HT1080 (cell line): ENCODE data around the gene ITGA8. TPM values are rescaled to one million over a fixed set of nuclear protein-coding genes. Genes with fewer than 3 reads are reported as not detected.
"Not testable (repeated sequence)": the region's sequence is repeated elsewhere in the genome, so short reads cannot be mapped to it uniquely, and the experiment has no call there.

Experiments used
- DNase-seq: peaks from one replicate; pipeline ENCODE4 v3.0.0-alpha.2; 2015; ENCODE audit warnings: low read depth
- total RNA-seq: library from RNA; depleted of rRNA; stranded (reverse); fragments of >200 nt; shearing (Covaris generic); gene quantifications from 2 replicates; pipeline ENCODE4 v1.2.3, GENCODE V29; 2014

ITGA8 gene
- total RNA-seq, 1 experiment from 2014 or later = not detected

DNA sequence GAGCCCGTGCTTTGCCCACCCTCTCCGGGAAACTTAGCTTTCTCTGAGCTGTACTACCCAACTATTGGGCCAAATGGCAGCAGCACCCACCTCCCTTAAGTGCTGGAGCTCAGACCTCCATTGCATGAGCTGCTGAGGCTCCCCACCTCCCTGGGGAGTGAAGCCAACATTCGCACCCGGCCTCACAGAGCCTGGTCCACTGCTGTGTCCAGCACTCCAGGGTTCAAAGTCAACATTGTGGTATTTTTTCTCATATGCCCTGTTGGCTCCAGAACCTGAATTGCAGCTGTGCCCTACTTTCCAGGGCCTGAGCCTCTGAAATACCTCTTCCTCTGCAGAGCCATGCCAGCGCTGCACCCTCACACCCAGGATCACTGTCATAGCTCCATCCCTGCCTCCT is 29.7 kb downstream of the ITGA8 start:
- no peak for DNase-seq

- no peak for DNase-seq
These were observed 35.0 kb downstream of the ITGA8 start for GRCh38 chr10:15684768-15685167.

- no peak for DNase-seq
These were observed 38.6 kb downstream of the ITGA8 start for GRCh38 chr10:15681076-15681475.

DNA sequence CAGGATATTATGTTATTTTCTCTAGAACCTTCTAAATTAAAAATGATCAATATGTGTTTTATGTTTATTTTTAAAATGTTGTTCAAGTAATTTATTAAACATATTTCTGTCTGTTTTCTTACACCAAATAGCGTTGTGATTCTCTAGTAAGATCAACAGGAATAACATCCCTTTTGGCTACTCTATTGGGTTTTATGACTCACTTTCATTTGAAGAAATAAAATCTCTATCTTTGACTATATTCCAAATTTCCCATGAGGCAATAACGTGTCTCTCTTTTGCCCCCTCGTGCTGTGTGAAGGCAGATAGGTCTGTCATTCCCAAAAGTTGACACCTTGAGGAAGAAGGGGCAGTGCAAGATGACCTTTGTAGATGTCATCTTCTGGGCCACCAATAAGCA is 40.9 kb downstream of the ITGA8 start:
- no peak for DNase-seq

GRCh38 chr10:15672469-15672868 is 47.3 kb downstream of the ITGA8 start:
- DNase-seq = peak; percentile 33

DNA sequence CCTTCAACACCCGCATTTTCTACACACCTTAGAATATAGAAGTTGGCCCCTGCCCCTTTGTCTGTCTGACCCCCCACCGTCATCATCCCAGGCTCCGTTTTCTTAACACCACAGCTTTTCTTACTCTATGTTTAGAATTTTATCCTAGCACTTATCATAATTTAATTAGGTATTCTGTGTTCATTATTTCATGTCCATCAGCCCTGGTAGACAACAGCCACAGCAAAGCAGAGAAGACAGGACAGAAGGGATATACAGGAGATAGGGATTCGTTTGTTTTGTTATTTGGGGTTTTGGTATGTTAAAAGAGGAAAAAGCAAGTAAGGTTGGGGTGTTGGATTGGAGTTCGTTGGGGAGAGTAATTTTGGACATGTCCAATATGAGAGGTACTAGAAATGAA is 48.8 kb downstream of the ITGA8 start:
- no peak for DNase-seq

GRCh38 chr10:15661574-15661973 is 58.1 kb downstream of the ITGA8 start:
- no peak for DNase-seq

- no peak for DNase-seq
These were observed 58.7 kb downstream of the ITGA8 start for GRCh38 chr10:15660990-15661389.

DNA sequence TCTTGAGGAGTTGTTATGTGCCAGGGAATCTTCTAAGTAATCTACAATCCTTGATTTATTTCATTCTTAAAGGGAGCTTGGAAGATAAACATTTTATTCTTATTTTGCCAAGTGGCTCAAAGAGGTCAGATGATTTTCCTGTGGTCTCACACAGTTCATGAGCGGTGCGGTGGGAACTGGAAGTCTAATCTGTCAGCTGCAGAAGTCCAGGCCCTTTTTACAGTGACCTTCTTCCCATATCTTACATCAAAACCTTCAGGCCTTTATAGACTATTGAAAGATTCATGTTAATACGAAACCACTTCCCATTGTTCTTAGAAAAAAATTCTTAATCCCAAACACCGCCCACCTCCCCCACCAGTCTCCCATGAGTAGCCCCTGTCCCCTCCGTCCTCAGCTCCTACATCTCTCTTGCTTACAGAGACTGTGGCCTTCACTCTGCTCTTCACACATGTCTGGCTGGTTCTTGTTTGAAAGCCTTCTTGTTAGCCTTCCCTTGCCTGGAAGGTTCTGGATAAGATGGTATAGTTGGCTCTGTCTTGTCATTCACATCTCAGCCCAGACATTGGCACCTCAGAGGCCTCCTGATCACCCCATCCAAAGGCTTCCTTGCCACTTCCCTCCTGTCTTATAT is 61.5 kb downstream of the ITGA8 start:
- DNase-seq = no peak

GRCh38 chr10:15652757-15653156 is 67.0 kb downstream of the ITGA8 start:
- no peak for DNase-seq

GRCh38 chr10:15652117-15652516 is 67.6 kb downstream of the ITGA8 start:
- no peak for DNase-seq

- DNase-seq = no peak
These were observed 68.5 kb downstream of the ITGA8 start for GRCh38 chr10:15651175-15651574.

DNA sequence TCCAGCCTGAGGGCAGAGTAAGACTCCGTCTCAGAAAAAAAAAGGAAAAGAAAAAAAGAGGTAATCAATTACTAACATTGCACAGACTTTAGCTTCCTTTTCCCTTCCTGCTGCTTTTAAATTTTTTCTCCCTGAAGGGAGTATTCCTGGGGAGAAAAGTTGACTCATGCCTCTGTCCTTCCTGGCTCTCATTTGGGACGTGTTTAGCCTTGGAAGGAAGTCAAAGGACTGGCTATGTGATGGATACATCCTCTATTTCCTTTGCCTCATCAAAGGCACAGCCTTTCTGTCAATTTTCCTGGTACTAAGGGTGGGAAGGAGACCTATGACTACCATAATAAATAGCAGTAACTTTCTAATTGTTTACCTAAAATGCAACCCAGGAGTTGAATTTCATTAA is 77.6 kb downstream of the ITGA8 start:
- DNase-seq = peak; percentile 7

- DNase-seq = no peak
These were observed 79.1 kb downstream of the ITGA8 start for GRCh38 chr10:15640536-15641085.

DNA sequence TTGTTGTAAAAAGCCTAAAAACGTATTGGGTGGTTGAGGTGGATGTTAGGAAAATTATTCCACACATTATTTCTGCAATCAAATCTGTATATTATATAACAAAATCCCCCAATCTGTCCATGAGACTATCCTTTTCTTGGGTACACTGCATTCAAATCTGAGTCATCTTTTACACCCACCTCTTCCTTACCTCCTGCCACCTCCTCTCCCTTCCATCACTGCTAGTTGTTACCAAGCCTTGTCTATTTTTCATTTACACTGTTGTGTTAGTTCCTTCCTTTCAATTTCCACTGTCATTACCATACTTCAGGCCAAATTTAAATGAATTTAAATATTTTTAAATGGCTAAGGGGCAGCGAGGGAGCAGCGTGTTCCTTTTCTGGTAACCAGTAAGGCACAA is 83.3 kb downstream of the ITGA8 start:
- DNase-seq = no peak

DNA sequence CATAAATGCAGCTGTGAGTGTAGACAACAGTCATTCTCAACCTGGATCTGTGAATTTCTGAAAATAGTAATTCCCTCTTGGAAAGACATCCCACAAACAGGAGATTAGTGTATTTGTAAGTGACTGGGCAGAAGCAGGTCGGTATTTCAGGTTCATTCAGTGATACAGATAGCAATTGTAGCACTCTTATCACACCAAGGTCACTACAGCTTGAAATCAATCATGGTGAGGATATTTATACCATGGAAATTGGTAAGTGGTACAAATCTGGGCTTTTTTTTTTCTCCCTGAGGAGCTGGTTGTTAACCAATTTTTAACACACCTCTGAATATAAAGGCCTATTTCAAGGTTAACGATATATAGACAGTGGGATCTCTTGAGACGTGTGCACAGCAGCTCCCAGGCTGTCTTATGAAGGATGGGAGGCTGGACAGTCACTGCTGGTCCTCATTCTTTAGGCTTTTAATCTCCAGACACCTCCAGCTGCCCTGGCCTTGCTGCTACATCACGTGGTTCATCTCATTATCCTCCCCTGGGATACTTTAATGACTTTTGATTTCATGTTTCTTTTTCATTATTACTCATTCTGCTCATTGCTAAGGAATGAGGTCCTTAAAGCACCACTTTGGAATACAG is 87.1 kb downstream of the ITGA8 start:
- DNase-seq = no peak

GRCh38 chr10:15631205-15631604 is 88.5 kb downstream of the ITGA8 start:
- not testable (repeated sequence) for DNase-seq

DNA sequence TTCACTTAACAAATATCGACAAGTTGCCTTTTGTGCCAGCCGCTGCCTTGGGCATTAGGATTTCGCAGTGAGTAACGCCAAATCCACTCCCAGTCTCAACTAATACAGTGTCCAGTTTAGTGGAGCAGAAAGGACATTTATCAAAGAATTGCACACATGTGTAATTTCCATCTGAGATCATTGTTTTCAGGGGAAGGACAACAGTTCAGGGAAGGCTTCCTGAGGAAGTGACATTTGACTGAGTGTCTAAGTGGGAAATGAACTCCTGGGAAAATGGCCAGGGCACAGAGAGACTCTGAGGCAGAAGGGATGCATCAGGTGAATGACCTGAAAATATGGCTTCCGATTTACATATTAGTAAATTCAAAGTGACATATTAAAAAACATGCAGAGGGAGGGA is 89.4 kb downstream of the ITGA8 start:
- no peak for DNase-seq

DNA sequence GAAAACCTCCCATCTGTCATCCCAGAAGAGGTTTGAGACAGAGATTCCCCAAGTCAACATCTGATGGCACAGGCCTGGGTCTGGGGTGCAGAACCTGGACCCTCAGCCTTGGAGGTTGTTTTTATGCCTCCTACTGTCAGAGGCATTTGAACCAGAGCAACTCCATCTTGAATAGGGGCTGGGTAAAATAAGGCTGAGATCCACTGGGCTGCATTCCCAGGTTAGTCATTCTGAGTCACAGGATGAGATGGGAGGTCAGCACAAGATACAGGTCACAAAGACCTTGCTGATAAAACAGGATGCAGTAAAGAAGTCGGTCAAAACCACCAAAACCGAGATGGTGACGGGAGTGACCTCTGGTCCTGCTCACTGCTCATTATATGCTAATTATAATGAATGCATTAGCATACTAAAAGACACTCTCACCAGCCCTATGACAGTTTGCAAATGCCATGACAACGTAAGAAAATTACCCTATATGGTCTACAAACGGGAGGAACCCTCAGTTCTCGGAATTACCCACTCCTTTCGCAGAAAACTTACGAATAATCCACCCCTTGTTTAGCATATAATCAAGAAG is 92.0 kb downstream of the ITGA8 start:
- peak; percentile 85 for DNase-seq

GRCh38 chr10:15626937-15627336 is 92.8 kb downstream of the ITGA8 start:
- DNase-seq = no peak

DNA sequence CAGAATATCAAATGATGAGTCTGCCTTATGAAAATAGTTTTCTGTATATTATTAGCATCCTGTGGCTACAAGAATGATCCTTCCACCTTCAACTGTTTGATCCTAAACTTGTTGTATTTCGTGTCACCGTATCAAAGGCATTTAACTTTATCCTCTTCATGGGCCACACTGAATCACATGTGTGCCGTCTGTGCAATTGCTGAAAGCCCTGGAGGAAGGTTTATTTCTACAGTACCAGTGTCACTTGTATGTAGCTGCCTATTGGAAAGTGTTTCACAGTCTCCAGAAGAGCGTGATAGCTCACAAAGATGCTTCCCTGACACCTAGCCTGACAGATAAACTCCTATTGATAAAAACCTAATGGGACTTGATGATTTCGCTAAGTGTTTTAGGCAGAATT is 94.5 kb downstream of the ITGA8 start:
- DNase-seq = no peak

DNA sequence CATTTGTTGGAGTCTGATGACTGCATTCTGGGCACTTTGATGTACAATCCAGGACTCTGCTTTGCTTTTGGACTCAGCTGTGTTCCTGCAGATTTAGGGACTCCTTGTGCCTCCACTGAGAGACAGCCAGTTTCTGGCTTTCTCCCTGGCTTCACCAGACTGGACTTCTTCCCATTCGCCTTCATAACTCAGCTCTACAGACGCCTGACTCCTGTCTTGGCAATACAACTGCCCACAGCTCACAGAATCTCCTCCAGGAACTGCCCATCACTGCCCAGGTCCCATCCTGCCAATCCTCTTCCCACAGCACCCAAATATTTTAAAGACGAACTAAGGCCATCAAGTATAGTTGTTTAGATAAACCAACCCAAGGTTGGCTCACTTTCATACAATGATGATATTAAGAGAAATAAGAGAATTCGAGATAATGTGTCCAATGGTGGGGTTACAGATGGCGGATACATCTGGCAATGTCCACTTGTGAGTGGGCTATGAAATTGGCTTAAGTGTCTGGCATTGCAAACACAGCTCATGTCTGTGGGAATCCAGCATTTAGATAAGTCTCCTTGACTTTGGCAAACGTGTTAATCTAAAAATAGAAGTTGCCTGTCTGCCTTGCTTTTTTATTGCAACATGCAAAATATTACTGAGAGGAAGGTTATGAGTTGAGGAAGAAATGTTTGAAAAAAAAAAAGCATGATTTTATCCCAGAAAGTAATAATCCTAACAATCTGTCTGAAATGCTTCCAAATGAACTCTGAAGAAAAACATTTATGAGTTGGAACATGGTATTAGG is 95.1 kb downstream of the ITGA8 start:
- DNase-seq = no peak
